C4-2B (cell line): ENCODE measurements around the gene SHC3.

Source experiments
- H3K27ac ChIP-seq: fragments of 450-650 bp; 2 replicates; pipeline ENCODE4 v1.5.1; 2017
- ZFX ChIP-seq: fragments of 450-650 bp; IDR thresholded peaks from 2 replicates; pipeline ENCODE4 v1.6.1; 2017
- TF ChIP-seq, protein P1 (sequence below): fragments of 450-650 bp; conservative IDR thresholded peaks from 2 replicates; pipeline ENCODE4 v1.5.1; 2017; ENCODE audit warnings: mild to moderate bottlenecking

SHC3 gene

DNA sequence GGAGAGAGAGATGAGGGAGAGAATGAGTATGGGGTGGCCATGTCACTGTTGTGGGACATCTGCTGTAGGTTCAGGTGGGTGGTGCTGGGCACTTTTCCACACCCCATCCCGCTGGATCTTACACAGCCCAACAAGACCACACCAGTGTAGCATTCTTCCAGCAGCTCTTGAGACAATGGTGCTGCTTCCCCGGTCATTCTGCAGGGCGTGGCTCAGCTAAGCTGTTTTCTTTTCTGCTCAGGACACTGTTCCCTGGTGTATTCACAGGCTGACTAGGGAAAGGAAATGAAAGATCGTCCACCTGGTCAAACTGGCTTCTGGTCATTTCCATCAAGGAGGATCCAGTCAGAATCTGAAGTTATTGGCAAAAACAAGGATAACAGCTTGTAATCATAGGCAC, 111.8 kb downstream of the SHC3 start:
- H3K27ac ChIP-seq, result no peak overlapping the region
- no peak for TF ChIP-seq ZFX
- TF ChIP-seq, protein P1, sequence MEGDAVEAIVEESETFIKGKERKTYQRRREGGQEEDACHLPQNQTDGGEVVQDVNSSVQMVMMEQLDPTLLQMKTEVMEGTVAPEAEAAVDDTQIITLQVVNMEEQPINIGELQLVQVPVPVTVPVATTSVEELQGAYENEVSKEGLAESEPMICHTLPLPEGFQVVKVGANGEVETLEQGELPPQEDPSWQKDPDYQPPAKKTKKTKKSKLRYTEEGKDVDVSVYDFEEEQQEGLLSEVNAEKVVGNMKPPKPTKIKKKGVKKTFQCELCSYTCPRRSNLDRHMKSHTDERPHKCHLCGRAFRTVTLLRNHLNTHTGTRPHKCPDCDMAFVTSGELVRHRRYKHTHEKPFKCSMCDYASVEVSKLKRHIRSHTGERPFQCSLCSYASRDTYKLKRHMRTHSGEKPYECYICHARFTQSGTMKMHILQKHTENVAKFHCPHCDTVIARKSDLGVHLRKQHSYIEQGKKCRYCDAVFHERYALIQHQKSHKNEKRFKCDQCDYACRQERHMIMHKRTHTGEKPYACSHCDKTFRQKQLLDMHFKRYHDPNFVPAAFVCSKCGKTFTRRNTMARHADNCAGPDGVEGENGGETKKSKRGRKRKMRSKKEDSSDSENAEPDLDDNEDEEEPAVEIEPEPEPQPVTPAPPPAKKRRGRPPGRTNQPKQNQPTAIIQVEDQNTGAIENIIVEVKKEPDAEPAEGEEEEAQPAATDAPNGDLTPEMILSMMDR, result no peak

DNA sequence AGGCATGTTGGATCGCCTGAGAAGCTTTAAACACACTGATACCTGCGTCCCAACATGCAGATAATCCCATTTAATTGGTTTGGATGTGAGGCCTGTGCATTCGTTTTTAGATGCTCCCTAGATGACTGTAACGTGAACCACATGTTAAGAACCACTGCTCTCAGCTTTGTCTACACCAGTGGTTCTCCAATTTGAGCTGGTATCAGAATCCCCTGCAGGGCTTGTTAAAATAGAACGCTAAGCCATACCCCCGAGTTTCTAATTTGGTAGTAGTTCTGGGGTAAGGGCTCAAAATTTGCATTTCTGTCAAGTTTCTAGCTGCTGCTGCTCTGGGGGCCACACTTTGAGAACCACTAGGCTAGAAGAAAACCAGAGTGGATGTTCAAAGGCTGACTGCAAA, 112.7 kb downstream of the SHC3 start:
- no peak overlapping the region for H3K27ac ChIP-seq
- no peak for TF ChIP-seq ZFX
- TF ChIP-seq, protein P1, result no peak

DNA sequence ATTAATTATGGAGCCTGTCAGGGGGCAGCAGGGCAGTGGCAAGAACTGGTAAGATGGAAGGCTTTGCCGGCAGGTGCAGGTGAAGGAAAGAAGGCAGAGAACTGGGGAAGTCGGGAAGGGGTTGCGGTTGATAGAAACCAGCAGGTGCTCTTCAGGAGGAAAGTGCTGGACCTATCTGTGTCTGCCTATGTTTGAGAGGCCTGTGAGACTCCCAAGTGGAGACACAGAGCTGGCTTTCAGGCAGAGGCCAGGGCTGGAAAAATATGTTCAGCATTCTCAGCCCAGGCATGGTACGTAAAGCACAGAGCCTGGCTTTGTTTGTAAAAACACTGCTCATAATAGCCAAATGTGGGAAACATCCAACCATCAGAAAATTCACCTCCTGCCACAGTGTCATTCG, 117.8 kb downstream of the SHC3 start:
- no peak for TF ChIP-seq ZFX
- TF ChIP-seq, protein P1, result no peak
- no peak overlapping the region for H3K27ac ChIP-seq

DNA sequence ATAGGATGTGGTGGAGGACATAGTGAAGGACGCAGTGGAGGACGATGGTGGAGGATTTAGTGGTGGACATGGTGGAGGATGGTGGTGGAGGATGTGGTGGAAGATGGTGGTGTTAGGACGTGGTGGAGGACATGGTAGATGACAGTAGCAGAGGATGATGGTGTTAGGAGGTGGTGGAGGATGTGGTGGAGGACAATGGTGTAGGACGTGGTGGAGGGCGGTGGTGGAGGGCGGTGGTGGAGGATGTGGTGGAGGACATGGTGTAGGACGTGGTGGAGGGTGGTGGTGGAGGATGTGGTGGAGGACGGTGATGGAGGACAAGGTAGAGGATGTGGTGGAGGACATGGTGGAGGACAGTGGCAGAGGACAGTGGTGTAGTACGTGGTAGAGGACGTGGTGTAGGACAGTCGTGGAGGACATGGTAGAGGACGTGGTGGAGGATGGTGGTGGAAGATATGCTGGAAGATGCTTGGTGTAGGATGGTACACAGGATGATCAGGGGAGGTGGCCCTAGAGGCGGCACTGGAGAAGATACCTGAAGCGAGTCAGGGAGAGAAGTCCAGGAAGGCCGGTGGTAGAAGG, 118.6 kb downstream of the SHC3 start:
- TF ChIP-seq, protein P1, result no peak
- no peak for TF ChIP-seq ZFX

DNA sequence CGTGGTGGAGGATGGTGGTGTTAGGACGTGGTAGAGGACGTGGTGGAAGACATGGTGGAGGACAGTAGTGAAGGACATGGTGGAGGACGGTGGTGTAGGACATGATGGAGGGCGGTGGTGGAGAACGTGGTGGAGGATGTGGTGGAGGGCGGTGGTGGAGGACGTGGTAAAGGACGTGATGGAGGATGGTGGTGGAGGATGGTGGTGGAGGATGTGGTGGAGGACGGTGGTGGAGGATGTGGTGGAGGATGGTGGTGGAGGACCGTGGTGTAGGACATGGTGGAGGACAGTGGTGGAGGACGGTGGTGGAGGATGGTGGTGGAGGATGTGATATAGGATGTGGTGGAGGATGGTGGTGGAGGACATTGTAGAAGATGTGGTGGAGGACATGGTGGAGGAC, 119.7 kb downstream of the SHC3 start:
- TF ChIP-seq, protein P1, result no peak
- no peak overlapping the region for H3K27ac ChIP-seq

More for the DNA sequence above, 118.6 kb downstream of the SHC3 start:
- H3K27ac ChIP-seq, result no peak overlapping the region

GRCh38 chr9:89054865-89055495, 123.6 kb downstream of the SHC3 start:
- TF ChIP-seq, protein P1, result no peak
- TF ChIP-seq ZFX, result no peak
- H3K27ac ChIP-seq, result no peak overlapping the region

- H3K27ac ChIP-seq, result no peak overlapping the region
- TF ChIP-seq ZFX, result no peak
- TF ChIP-seq, protein P1, result no peak
Observed at GRCh38 chr9:89053301-89053700, 125.3 kb downstream of the SHC3 start.
